PC-3 (cell line): ENCODE data around the gene GOLGA6C. TPM values are rescaled to one million over a fixed set of nuclear protein-coding genes. Genes with fewer than 3 reads are reported as not detected.
"Not testable (repeated sequence)": the region's sequence is repeated elsewhere in the genome, so short reads cannot be mapped to it uniquely, and the experiment has no call there.

Experiments used
- ATAC-seq: fragments of 200-7000 bp; cut with Tn5 transposase; 2 replicates; pipeline ENCODE4 v1.9.1; 2020; ENCODE audit warnings: mild to moderate bottlenecking, moderate library complexity
- BruUV-seq: library from RNA; stranded (reverse); fragments of 400-500 nt; replicated peaks from 2 replicates; lab custom pipeline; 2021; lab: Mats Ljungman, UMichigan
- CTCF ChIA-PET: fragments of 300-600 bp; sonication (Branson Sonifier 250); formaldehyde crosslinking; loops from one replicate; lab custom pipeline; 2022; ENCODE audit warnings: antibody characterized with exemption; lab: Charles Lee
- POLR2A ChIA-PET: fragments of 300-600 bp; sonication (Branson Sonifier 250); formaldehyde crosslinking; loops from one replicate; lab custom pipeline; 2022; ENCODE audit warnings: antibody characterized with exemption; ENCODE audit not compliant: unreplicated experiment; lab: Charles Lee
- DNase-seq: peaks from one replicate; pipeline ENCODE4 v3.0.0-alpha.2; 2015
- H2AFZ ChIP-seq: fragments of 300-600 bp; sonication (generic); 2 replicates; pipeline ENCODE4 v1.6.0; 2016; ENCODE audit warnings: antibody characterized with exemption, low read length
- H3F3A ChIP-seq: fragments of 300-600 bp; sonication (generic); one replicate; pipeline ENCODE4 v1.6.0; 2017; ENCODE audit warnings: antibody characterized with exemption, low read length, control low read depth, mild to moderate bottlenecking; ENCODE audit not compliant: unreplicated experiment
- H3K27ac ChIP-seq: fragments of 300-600 bp; sonication (generic); 2 replicates; pipeline ENCODE4 v1.5.1; 2016; ENCODE audit warnings: mild to moderate bottlenecking, low read length
- H3K27me3 ChIP-seq: fragments of 300-600 bp; sonication (generic); 2 replicates; pipeline ENCODE4 v1.6.1; 2016; ENCODE audit warnings: low read length, mixed read lengths
- H3K36me3 ChIP-seq: fragments of 300-600 bp; sonication (generic); 2 replicates; pipeline ENCODE4 v1.6.1; 2016; ENCODE audit warnings: low read depth, mixed run types, low read length, mixed read lengths
- H3K4me1 ChIP-seq: fragments of 300-600 bp; sonication (generic); 2 replicates; pipeline ENCODE4 v1.5.1; 2016; ENCODE audit warnings: low read length; ENCODE audit not compliant: insufficient read depth
- H3K4me2 ChIP-seq: fragments of 300-600 bp; sonication (generic); 2 replicates; pipeline ENCODE4 v1.6.0; 2016; ENCODE audit warnings: low read length
- H3K4me3 ChIP-seq: fragments of 300-600 bp; sonication (generic); 2 replicates; pipeline ENCODE4 v1.5.1; 2016; ENCODE audit warnings: mild to moderate bottlenecking, low read length, mixed read lengths
- H3K79me2 ChIP-seq: fragments of 300-600 bp; sonication (generic); 2 replicates; pipeline ENCODE4 v1.6.1; 2017; ENCODE audit warnings: low read length, mixed read lengths
- H3K9ac ChIP-seq: fragments of 300-600 bp; sonication (generic); 2 replicates; pipeline ENCODE4 v1.6.0; 2016; ENCODE audit warnings: mild to moderate bottlenecking, low read length
- H3K9me2 ChIP-seq: fragments of 300-600 bp; sonication (generic); replicated peaks from 2 replicates; pipeline ENCODE4 v1.6.1; 2016; ENCODE audit warnings: mixed run types, low read length, mixed read lengths
- H3K9me3 ChIP-seq: fragments of 300-600 bp; sonication (generic); 2 replicates; pipeline ENCODE4 v1.6.1; 2016; ENCODE audit warnings: low read length, mixed read lengths
- H4K20me1 ChIP-seq: fragments of 300-600 bp; sonication (generic); 2 replicates; pipeline ENCODE4 v1.6.1; 2016; ENCODE audit warnings: low read length, mixed read lengths
- EZH2 ChIP-seq: fragments of 300-600 bp; sonication (generic); IDR thresholded peaks from one replicate; pipeline ENCODE4 v1.6.1; 2017; ENCODE audit warnings: antibody characterized with exemption, mild to moderate bottlenecking, low read length; ENCODE audit not compliant: unreplicated experiment
- EZH2phosphoT487 ChIP-seq: fragments of 300-600 bp; sonication (generic); IDR thresholded peaks from 2 replicates; pipeline ENCODE4 v1.6.1; 2018; ENCODE audit warnings: mild to moderate bottlenecking, antibody characterized with exemption, low read length, borderline replicate concordance
- intact Hi-C: fragments of 100-400 bp; cut with micrococcal nuclease; formaldehyde crosslinking; loops from 2 replicates; pipeline ENCODE4 v1.9.0; 2023
- total RNA-seq: library from RNA; depleted of rRNA; stranded (reverse); fragments of >200 nt; gene quantifications from 2 replicates; pipeline ENCODE4 v1.2.3, GENCODE V29; 2014
- TF ChIP-seq, protein P1 (sequence below): fragments of 300-600 bp; sonication (generic); conservative IDR thresholded peaks from 2 replicates; pipeline ENCODE4 v1.5.1; 2017; ENCODE audit warnings: antibody characterized with exemption, low read depth, mild to moderate bottlenecking, low read length

The GOLGA6C gene
- total RNA-seq, 1 experiment from 2014 or later = not detected

DNA sequence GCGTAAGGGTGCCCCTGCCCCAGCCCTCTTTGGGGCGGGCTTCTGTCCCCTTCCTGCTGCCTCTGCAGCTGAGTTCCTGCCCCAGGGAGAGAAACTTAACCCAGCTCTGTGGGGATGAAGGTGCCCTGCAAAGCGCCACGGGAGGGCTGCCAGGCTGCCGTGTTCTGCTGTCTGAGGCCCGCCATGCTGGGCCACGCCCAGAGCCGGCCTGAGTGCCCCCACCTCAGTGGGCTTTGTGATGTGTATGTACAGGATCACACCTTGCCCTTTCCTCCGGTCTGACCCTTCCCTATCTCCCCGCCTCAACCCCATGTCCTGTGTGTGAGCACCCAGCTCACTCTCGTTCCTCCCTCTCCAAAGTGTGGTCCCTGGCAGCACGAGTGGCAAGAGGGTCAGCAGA, 33.9 kb upstream of the GOLGA6C start:
- Histone ChIP-seq H3K4me1 (no peaks in the 10 kb centered on the region), H3K79me2 (no peaks in the 10 kb centered on the region), H3K27ac (no peak overlapping the region), H3K9me3 (no peaks in the 10 kb centered on the region), H4K20me1 (no peaks in the 10 kb centered on the region), H3K9me2 (no peaks in the 10 kb centered on the region), H3K4me2 (no peak overlapping the region), H3K27me3 (no peaks in the 10 kb centered on the region), H3K9ac (no peak overlapping the region), H2AFZ (no peak overlapping the region), H3K4me3 (no peak overlapping the region), H3K36me3 (no peaks in the 10 kb centered on the region), H3F3A (no peaks in the 10 kb centered on the region)
- TF ChIP-seq, protein P1, sequence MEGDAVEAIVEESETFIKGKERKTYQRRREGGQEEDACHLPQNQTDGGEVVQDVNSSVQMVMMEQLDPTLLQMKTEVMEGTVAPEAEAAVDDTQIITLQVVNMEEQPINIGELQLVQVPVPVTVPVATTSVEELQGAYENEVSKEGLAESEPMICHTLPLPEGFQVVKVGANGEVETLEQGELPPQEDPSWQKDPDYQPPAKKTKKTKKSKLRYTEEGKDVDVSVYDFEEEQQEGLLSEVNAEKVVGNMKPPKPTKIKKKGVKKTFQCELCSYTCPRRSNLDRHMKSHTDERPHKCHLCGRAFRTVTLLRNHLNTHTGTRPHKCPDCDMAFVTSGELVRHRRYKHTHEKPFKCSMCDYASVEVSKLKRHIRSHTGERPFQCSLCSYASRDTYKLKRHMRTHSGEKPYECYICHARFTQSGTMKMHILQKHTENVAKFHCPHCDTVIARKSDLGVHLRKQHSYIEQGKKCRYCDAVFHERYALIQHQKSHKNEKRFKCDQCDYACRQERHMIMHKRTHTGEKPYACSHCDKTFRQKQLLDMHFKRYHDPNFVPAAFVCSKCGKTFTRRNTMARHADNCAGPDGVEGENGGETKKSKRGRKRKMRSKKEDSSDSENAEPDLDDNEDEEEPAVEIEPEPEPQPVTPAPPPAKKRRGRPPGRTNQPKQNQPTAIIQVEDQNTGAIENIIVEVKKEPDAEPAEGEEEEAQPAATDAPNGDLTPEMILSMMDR = no peak
- TF ChIP-seq EZH2phosphoT487 (no peak), EZH2 (no peak)
- no TSS peak for BruUV-seq
- no peak for ATAC-seq
- intact Hi-C loops = no loop called here
- CTCF ChIA-PET = no interaction called here
- DNase-seq = no peak
- POLR2A ChIA-PET = interaction anchor here (0.5 kb wide), 1 partner anchor 257 kb away, joined by 11 read pairs; no protein-coding TSS in a partner anchor

GRCh38 chr15:75225102-75225836, 32.9 kb upstream of the GOLGA6C start:
- H3F3A ChIP-seq, H3K79me2 ChIP-seq, ATAC-seq, H3K9me2 ChIP-seq, H3K4me3 ChIP-seq, POLR2A ChIA-PET, H3K9ac ChIP-seq, H3K9me3 ChIP-seq, H3K27me3 ChIP-seq, BruUV-seq, intact Hi-C loops, H3K27ac ChIP-seq, CTCF ChIA-PET, DNase-seq, H3K4me1 ChIP-seq, H3K36me3 ChIP-seq, H3K4me2 ChIP-seq, H4K20me1 ChIP-seq, H2AFZ ChIP-seq: not testable (repeated sequence)

- H3K36me3 ChIP-seq = no peaks in the 10 kb centered on the region
- no peak for ATAC-seq
Measured at GRCh38 chr15:75225951-75226732, 32.0 kb upstream of the GOLGA6C start.

GRCh38 chr15:75227112-75227511, 31.0 kb upstream of the GOLGA6C start:
- H3K36me3 ChIP-seq, H3K4me1 ChIP-seq, H3K4me3 ChIP-seq, H2AFZ ChIP-seq, H4K20me1 ChIP-seq, H3F3A ChIP-seq, CTCF ChIA-PET, H3K9me2 ChIP-seq, POLR2A ChIA-PET, H3K9ac ChIP-seq, H3K27ac ChIP-seq, H3K27me3 ChIP-seq, H3K79me2 ChIP-seq, H3K9me3 ChIP-seq, intact Hi-C loops, DNase-seq, ATAC-seq, BruUV-seq, H3K4me2 ChIP-seq: not testable (repeated sequence)

More at GRCh38 chr15:75225951-75226732, 32.0 kb upstream of the GOLGA6C start:
- H3K9me3 ChIP-seq = no peaks in the 10 kb centered on the region
- H4K20me1 ChIP-seq = no peaks in the 10 kb centered on the region
- CTCF ChIA-PET = no interaction called here
- H3K4me3 ChIP-seq = no peak overlapping the region
- no peak overlapping the region for H2AFZ ChIP-seq
- no peak overlapping the region for H3K9ac ChIP-seq
- no TSS peak for BruUV-seq
- H3F3A ChIP-seq = no peaks in the 10 kb centered on the region
- no peak overlapping the region for H3K4me2 ChIP-seq
- TF ChIP-seq EZH2phosphoT487 (no peak), EZH2 (no peak)
- TF ChIP-seq, protein P1 = no peak
- H3K79me2 ChIP-seq = no peaks in the 10 kb centered on the region
- POLR2A ChIA-PET = no interaction called here
- no peaks in the 10 kb centered on the region for H3K9me2 ChIP-seq
- H3K27me3 ChIP-seq = no peaks in the 10 kb centered on the region
- no peaks in the 10 kb centered on the region for H3K4me1 ChIP-seq
- intact Hi-C loops = no loop called here
- no peak overlapping the region for H3K27ac ChIP-seq
- no peak for DNase-seq
